Neural progenitor cell (in vitro differentiated cells): ENCODE data around the gene NPC1. TPM values are rescaled to one million over a fixed set of nuclear protein-coding genes. Genes with fewer than 3 reads are reported as not detected.

Experiments
- DNase-seq: peaks from one replicate; pipeline ENCODE4 v3.0.0-alpha.2; 2016; ENCODE audit warnings: low spot score
- H2AFZ ChIP-seq: fragments of 200-600 bp; sonication (generic); replicated peaks from 2 replicates; pipeline ENCODE4 v1.6.1; 2016; ENCODE audit warnings: antibody characterized with exemption
- H3F3A ChIP-seq: fragments of 200-600 bp; sonication (generic); 2 replicates; pipeline ENCODE4 v1.6.1; 2016; ENCODE audit warnings: antibody characterized with exemption, low read depth
- H3K27ac ChIP-seq: fragments of 200-600 bp; sonication (generic); 2 replicates; pipeline ENCODE4 v1.5.1; 2016; ENCODE audit warnings: mild to moderate bottlenecking
- H3K27me3 ChIP-seq: fragments of 200-600 bp; sonication (generic); 2 replicates; pipeline ENCODE4 v1.6.1; 2016; ENCODE audit warnings: mild to moderate bottlenecking, moderate library complexity
- H3K36me3 ChIP-seq: fragments of 200-600 bp; sonication (generic); 2 replicates; pipeline ENCODE4 v1.5.1; 2016
- H3K4me1 ChIP-seq: fragments of 200-600 bp; sonication (generic); 2 replicates; pipeline ENCODE4 v1.6.1; 2016; ENCODE audit warnings: mixed run types
- H3K4me2 ChIP-seq: fragments of 200-600 bp; sonication (generic); 2 replicates; pipeline ENCODE4 v1.6.1; 2016
- H3K4me3 ChIP-seq: fragments of 200-600 bp; sonication (generic); 2 replicates; pipeline ENCODE4 v1.5.1; 2016
- H3K79me2 ChIP-seq: fragments of 200-600 bp; sonication (generic); 2 replicates; pipeline ENCODE4 v1.6.1; 2016; ENCODE audit warnings: low read depth
- H3K9ac ChIP-seq: fragments of 200-600 bp; sonication (generic); 2 replicates; pipeline ENCODE4 v1.6.1; 2016
- H3K9me3 ChIP-seq: fragments of 200-600 bp; sonication (generic); 2 replicates; pipeline ENCODE4 v1.5.1; 2016; ENCODE audit warnings: low read depth
- H4K20me1 ChIP-seq: fragments of 200-600 bp; sonication (generic); 2 replicates; pipeline ENCODE4 v1.6.1; 2016; ENCODE audit warnings: low read depth
- H3K27ac Mint-ChIP-seq: 3 replicates; pipeline ENCODE4 v1.8.0; 2021; ENCODE audit warnings: mixed read lengths
- H3K27me3 Mint-ChIP-seq: 2 replicates; pipeline ENCODE4 v1.8.0; 2022; ENCODE audit warnings: low read depth, mild to moderate bottlenecking, inconsistent platforms, moderate library complexity, mixed read lengths; ENCODE audit not compliant: insufficient read depth
- H3K36me3 Mint-ChIP-seq: 3 replicates; pipeline ENCODE4 v1.8.0; 2021; ENCODE audit warnings: mixed read lengths
- H3K4me1 Mint-ChIP-seq: 3 replicates; pipeline ENCODE4 v1.8.0; 2021; ENCODE audit warnings: mixed read lengths
- H3K4me3 Mint-ChIP-seq: 3 replicates; pipeline ENCODE4 v1.8.0; 2021; ENCODE audit warnings: mild to moderate bottlenecking, moderate library complexity, mixed read lengths
- H3K9me3 Mint-ChIP-seq: 3 replicates; pipeline ENCODE4 v1.8.0; 2020; ENCODE audit warnings: mixed read lengths
- EZH2 ChIP-seq: fragments of 200-600 bp; sonication (generic); IDR thresholded peaks from 2 replicates; pipeline ENCODE4 v1.6.1; 2017; ENCODE audit warnings: antibody characterized with exemption, mild to moderate bottlenecking, moderate library complexity
- EZH2phosphoT487 ChIP-seq: fragments of 200-600 bp; sonication (generic); IDR thresholded peaks from 2 replicates; pipeline ENCODE4 v1.6.1; 2017; ENCODE audit warnings: antibody characterized with exemption
- total RNA-seq: library from RNA; depleted of rRNA; stranded (reverse); fragments of >200 nt; gene quantifications from 2 replicates; pipeline ENCODE4 v1.2.3, GENCODE V29; 2015; ENCODE audit warnings: low replicate concordance
- TF ChIP-seq, protein P1 (sequence below): fragments of 200-600 bp; sonication (generic); IDR thresholded peaks from 2 replicates; pipeline ENCODE4 v1.5.1; 2017; ENCODE audit warnings: antibody characterized with exemption, mild to moderate bottlenecking

Gene NPC1
- total RNA-seq, 1 donor from 2014 or later, result 20.9 TPM

DNA sequence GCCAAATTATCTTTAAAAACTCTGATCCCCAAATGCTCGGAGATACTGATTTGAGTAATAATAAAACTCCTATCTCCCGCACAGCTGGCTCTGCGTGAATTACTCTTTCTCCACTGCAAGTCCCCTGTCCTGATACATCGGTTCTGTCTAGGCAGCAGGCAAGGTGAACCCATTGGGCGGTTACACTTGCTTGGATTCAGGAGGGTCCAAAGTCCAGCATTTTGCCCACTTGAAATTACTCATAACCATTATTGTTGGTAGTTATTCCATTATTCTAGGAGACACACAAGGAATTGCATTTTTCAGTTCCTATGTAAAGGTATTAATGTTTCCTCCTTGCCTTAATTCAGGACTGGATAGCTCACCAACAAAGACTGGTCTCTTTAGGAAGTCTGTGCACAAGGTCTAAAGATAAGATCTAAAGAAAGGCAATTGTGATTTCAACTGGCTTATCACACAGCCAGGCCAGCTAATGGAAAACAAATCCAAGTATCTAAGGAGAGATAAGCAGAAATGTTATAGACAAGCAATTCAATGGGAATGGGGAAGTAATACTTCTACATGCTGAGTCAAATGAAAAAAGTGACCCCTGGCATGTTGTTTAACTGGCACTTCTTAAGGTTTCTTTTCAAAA is 23.2 kb upstream of the NPC1 start:
- no peak overlapping the region for H3K9ac ChIP-seq
- H3K27me3 Mint-ChIP-seq, result peaks cover 3% of the 10 kb centered on the region
- H3K4me3 Mint-ChIP-seq, result no peak overlapping the region
- no peaks in the 10 kb centered on the region for H3K36me3 Mint-ChIP-seq
- H3K4me3 ChIP-seq, result no peak overlapping the region
- no peak overlapping the region for H3K27ac ChIP-seq
- H3K27ac Mint-ChIP-seq, result no peak overlapping the region
- H3K27me3 ChIP-seq, result no peaks in the 10 kb centered on the region
- H4K20me1 ChIP-seq, result no peaks in the 10 kb centered on the region
- H3K4me2 ChIP-seq, result no peak overlapping the region
- H3K4me1 Mint-ChIP-seq, result no peaks in the 10 kb centered on the region
- H3F3A ChIP-seq, result no peaks in the 10 kb centered on the region
- no peaks in the 10 kb centered on the region for H3K79me2 ChIP-seq
- H3K9me3 Mint-ChIP-seq, result no peaks in the 10 kb centered on the region
- no peaks in the 10 kb centered on the region for H3K9me3 ChIP-seq
- no peaks in the 10 kb centered on the region for H3K4me1 ChIP-seq
- no peaks in the 10 kb centered on the region for H3K36me3 ChIP-seq
- no peak for DNase-seq
- TF ChIP-seq EZH2 (no peak), EZH2phosphoT487 (no peak)
- TF ChIP-seq, protein P1, sequence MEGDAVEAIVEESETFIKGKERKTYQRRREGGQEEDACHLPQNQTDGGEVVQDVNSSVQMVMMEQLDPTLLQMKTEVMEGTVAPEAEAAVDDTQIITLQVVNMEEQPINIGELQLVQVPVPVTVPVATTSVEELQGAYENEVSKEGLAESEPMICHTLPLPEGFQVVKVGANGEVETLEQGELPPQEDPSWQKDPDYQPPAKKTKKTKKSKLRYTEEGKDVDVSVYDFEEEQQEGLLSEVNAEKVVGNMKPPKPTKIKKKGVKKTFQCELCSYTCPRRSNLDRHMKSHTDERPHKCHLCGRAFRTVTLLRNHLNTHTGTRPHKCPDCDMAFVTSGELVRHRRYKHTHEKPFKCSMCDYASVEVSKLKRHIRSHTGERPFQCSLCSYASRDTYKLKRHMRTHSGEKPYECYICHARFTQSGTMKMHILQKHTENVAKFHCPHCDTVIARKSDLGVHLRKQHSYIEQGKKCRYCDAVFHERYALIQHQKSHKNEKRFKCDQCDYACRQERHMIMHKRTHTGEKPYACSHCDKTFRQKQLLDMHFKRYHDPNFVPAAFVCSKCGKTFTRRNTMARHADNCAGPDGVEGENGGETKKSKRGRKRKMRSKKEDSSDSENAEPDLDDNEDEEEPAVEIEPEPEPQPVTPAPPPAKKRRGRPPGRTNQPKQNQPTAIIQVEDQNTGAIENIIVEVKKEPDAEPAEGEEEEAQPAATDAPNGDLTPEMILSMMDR, result no peak
- no peak overlapping the region for H2AFZ ChIP-seq

DNA sequence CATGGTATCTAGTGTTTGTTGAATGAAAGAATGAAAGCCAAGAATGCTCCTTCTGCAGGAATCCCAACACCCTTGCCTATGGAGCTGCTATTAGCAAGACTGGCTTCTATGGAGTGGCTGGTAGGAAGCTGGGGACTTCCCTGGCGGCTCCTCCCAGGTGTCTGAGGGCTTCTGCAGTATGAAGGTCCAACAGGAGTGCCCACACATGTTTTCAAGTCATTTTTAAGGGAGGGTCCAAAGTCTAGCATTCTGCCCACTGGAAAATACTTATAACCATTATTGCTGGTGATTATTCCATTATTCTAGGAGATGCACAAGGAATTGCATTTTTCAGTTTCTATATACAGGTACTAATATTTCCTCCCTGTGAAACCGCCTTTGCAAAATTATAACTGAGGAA is 21.9 kb upstream of the NPC1 start:
- Histone ChIP-seq H3K9ac (no peak overlapping the region), H2AFZ (no peak overlapping the region), H3F3A (no peaks in the 10 kb centered on the region), H3K27ac (no peak overlapping the region), H3K9me3 (no peaks in the 10 kb centered on the region), H3K27me3 (no peaks in the 10 kb centered on the region), H3K4me3 (no peak overlapping the region), H3K4me1 (no peaks in the 10 kb centered on the region), H4K20me1 (no peaks in the 10 kb centered on the region), H3K36me3 (no peaks in the 10 kb centered on the region), H3K4me2 (no peak overlapping the region), H3K79me2 (no peaks in the 10 kb centered on the region)
- Mint-ChIP-seq H3K4me3 (no peak overlapping the region), H3K27ac (no peak overlapping the region), H3K4me1 (no peaks in the 10 kb centered on the region), H3K27me3 (peaks cover 5% of the 10 kb centered on the region), H3K36me3 (no peaks in the 10 kb centered on the region), H3K9me3 (no peaks in the 10 kb centered on the region)
- TF ChIP-seq EZH2 (no peak), EZH2phosphoT487 (no peak)
- TF ChIP-seq, protein P1, result no peak
- DNase-seq, result no peak

DNA sequence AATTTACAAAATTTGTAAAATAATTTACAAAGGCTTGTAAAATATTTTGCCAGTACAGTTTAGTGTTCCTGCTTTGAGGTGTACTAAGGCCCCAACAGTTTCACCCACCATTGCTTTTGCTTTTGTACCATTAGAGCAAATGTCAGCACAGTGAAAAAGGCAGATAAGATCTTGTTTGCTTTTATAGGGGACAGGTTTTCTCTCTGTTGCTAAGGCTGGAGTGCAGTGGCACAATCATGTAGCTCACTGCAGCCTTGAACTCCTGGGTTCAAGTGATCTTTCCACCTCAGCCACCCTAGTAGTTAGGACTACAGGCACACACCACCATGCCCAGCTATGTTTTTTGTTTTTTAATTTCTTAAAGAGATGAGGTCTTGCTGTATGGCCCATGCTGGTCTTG is 19.6 kb upstream of the NPC1 start:
- peaks cover 5% of the 10 kb centered on the region for H3K27me3 Mint-ChIP-seq
- no peak for DNase-seq
- Histone ChIP-seq H3K9me3 (no peaks in the 10 kb centered on the region), H2AFZ (no peak overlapping the region), H3F3A (no peaks in the 10 kb centered on the region), H3K4me3 (no peak overlapping the region), H3K27ac (no peak overlapping the region), H3K36me3 (no peaks in the 10 kb centered on the region), H3K27me3 (no peaks in the 10 kb centered on the region), H3K4me1 (no peaks in the 10 kb centered on the region), H3K79me2 (no peaks in the 10 kb centered on the region), H3K4me2 (no peak overlapping the region), H3K9ac (no peak overlapping the region), H4K20me1 (no peaks in the 10 kb centered on the region)
- no peak overlapping the region for H3K4me3 Mint-ChIP-seq
- H3K36me3 Mint-ChIP-seq, result no peaks in the 10 kb centered on the region
- no peaks in the 10 kb centered on the region for H3K9me3 Mint-ChIP-seq
- no peak for TF ChIP-seq EZH2phosphoT487
- no peak for TF ChIP-seq EZH2
- TF ChIP-seq, protein P1, result no peak
- H3K27ac Mint-ChIP-seq, result no peak overlapping the region
- H3K4me1 Mint-ChIP-seq, result no peaks in the 10 kb centered on the region
